ENCODE measurements around the gene TP53AIP1.

TP53AIP1 gene

DNA sequence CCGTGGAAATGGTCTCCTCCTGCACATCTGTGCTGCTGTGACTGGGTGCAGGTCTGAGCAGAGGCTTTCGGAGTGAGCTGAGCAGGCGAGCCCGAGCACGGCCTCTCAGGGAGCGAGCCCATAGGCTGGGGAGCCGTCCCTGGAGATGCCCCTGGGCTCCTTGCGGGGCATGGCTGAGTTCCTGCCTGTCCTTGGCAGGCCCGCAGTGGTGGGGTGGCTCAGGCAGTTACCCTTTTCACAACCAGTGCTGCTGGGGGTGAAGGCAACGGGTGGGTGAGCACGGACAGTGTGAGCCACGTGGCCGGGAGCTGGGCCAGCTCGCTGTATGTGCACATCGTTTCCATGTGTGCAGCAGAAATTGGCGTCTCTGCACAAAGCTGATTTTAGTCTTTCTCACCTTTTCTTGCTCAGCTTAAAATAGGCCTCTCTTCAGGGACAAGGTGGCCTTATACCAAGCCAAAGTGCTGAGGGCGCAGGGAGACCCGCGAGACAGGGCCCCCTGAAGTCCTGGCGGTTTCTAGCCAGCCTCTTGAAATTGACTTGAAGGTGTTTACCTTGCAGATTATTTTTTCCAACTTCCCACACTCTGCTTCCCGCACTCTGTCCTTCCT is at the start of gene TP53AIP1:
Gene TP53AIP1, minus strand, starts transcription at position 55 of the 611 bp plus-strand sequence. CDS start 5,053 bp downstream, outside the sequence.
- Histone ChIP-seq H3K9me3 (ENCODE audit: low read length) (no peaks in the 10 kb centered on the region), H3K4me1 (ENCODE audit: insufficient read depth, low read length) (no peaks in the 10 kb centered on the region), H3K4me3 (ENCODE audit: low read depth in 1 of 2, low read length in 2 of 2) (no peak within 1 kb of the TSS), H3K27me3 (ENCODE audit: control insufficient read depth in 1 of 2, insufficient read depth in 2 of 2, low read length in 2 of 2) (no peaks in the 10 kb centered on the region), H3K27ac (ENCODE audit: low read depth, low read length) (no peak within 1 kb of the TSS), H3K36me3 (ENCODE audit: insufficient read depth, low read length) (no peaks in the 10 kb centered on the region), H3K9ac (ENCODE audit: low read length) (no peak within 1 kb of the TSS)

- no peak overlapping the region for H3K9ac ChIP-seq (ENCODE audit: low read length)
- peaks cover 6% of the 10 kb centered on the region for H3K36me3 ChIP-seq (ENCODE audit: insufficient read depth, low read length)
- H3K9me3 ChIP-seq (ENCODE audit: low read length), result no peaks in the 10 kb centered on the region
- H3K27ac ChIP-seq (ENCODE audit: low read depth, low read length), result no peak overlapping the region
- H3K4me3 ChIP-seq (ENCODE audit: low read depth in 1 of 2, low read length in 2 of 2), result no peak overlapping the region
- H3K27me3 ChIP-seq (ENCODE audit: control insufficient read depth in 1 of 2, insufficient read depth in 2 of 2, low read length in 2 of 2), result no peaks in the 10 kb centered on the region
- no peaks in the 10 kb centered on the region for H3K4me1 ChIP-seq (ENCODE audit: insufficient read depth, low read length)
Observed at GRCh38 chr11:128988242-128988970, 45.7 kb upstream of the TP53AIP1 start.

- no peaks in the 10 kb centered on the region for H3K27me3 ChIP-seq (ENCODE audit: control insufficient read depth in 1 of 2, insufficient read depth in 2 of 2, low read length in 2 of 2)
- no peak overlapping the region for H3K4me3 ChIP-seq (ENCODE audit: low read depth in 1 of 2, low read length in 2 of 2)
- H3K4me1 ChIP-seq (ENCODE audit: insufficient read depth, low read length), result no peaks in the 10 kb centered on the region
- H3K9ac ChIP-seq (ENCODE audit: low read length), result no peak overlapping the region
- H3K9me3 ChIP-seq (ENCODE audit: low read length), result no peaks in the 10 kb centered on the region
- peaks cover 14% of the 10 kb centered on the region for H3K36me3 ChIP-seq (ENCODE audit: insufficient read depth, low read length)
- no peak overlapping the region for H3K27ac ChIP-seq (ENCODE audit: low read depth, low read length)
Observed at GRCh38 chr11:128985880-128986279, 43.2 kb upstream of the TP53AIP1 start.

GRCh38 chr11:128983023-128983422 is 40.4 kb upstream of the TP53AIP1 start:
- Histone ChIP-seq H3K27me3 (ENCODE audit: control insufficient read depth in 1 of 2, insufficient read depth in 2 of 2, low read length in 2 of 2) (no peaks in the 10 kb centered on the region), H3K4me3 (ENCODE audit: low read depth in 1 of 2, low read length in 2 of 2) (no peak overlapping the region), H3K9ac (ENCODE audit: low read length) (no peak overlapping the region), H3K27ac (ENCODE audit: low read depth, low read length) (no peak overlapping the region), H3K36me3 (ENCODE audit: insufficient read depth, low read length) (peaks cover 17% of the 10 kb centered on the region), H3K4me1 (ENCODE audit: insufficient read depth, low read length) (no peaks in the 10 kb centered on the region), H3K9me3 (ENCODE audit: low read length) (no peaks in the 10 kb centered on the region)

DNA sequence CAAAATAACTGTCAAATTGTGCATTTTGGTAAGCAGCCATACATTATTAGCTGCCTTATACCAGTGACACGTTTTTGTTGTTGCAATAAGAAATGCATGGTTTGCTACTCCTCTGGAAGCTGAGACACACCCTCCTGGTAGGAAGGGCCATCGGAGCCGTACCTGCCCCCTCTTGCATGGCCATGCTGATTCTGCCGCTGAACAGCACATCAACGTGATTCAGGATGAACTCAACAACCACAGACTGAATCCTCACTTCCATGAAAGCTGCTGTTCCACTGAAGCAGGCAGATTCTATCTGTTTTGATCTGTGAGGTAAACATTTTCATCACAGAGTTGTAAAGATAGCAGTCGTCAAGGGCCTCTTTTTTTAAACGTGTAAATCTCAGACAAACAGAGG is 38.6 kb upstream of the TP53AIP1 start:
- H3K36me3 ChIP-seq (ENCODE audit: insufficient read depth, low read length), result peaks cover 11% of the 10 kb centered on the region
- no peaks in the 10 kb centered on the region for H3K9me3 ChIP-seq (ENCODE audit: low read length)
- no peak overlapping the region for H3K27ac ChIP-seq (ENCODE audit: low read depth, low read length)
- no peaks in the 10 kb centered on the region for H3K27me3 ChIP-seq (ENCODE audit: control insufficient read depth in 1 of 2, insufficient read depth in 2 of 2, low read length in 2 of 2)
- no peak overlapping the region for H3K9ac ChIP-seq (ENCODE audit: low read length)
- no peaks in the 10 kb centered on the region for H3K4me1 ChIP-seq (ENCODE audit: insufficient read depth, low read length)
- H3K4me3 ChIP-seq (ENCODE audit: low read depth in 1 of 2, low read length in 2 of 2), result no peak overlapping the region

- H3K36me3 ChIP-seq (ENCODE audit: insufficient read depth, low read length), result peaks cover 48% of the 10 kb centered on the region
- H3K27ac ChIP-seq (ENCODE audit: low read depth, low read length), result no peak overlapping the region
- no peaks in the 10 kb centered on the region for H3K4me1 ChIP-seq (ENCODE audit: insufficient read depth, low read length)
- no peak overlapping the region for H3K9ac ChIP-seq (ENCODE audit: low read length)
- H3K27me3 ChIP-seq (ENCODE audit: control insufficient read depth in 1 of 2, insufficient read depth in 2 of 2, low read length in 2 of 2), result no peaks in the 10 kb centered on the region
- no peaks in the 10 kb centered on the region for H3K9me3 ChIP-seq (ENCODE audit: low read length)
- no peak overlapping the region for H3K4me3 ChIP-seq (ENCODE audit: low read depth in 1 of 2, low read length in 2 of 2)
Observed at GRCh38 chr11:128970598-128971190, 28.0 kb upstream of the TP53AIP1 start.

DNA sequence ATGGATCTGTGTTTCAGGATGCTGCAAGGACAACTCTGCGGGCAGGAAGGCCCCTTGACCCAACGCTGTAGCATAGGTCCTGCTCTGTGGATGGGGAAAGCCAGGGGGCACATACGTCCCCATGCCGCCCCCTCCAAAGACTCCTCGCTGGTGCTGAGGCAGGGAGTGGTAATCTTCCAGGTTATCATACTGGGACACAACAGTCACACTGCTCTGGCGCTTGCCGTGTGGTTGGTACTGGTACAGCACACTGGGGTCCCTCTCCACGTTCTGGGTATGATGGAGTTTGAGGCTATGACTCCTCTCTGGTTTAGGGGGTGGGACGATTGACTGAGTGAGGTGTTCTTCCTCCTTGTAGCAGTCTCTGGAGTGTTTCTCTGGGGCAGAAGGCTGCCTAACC is 26.2 kb upstream of the TP53AIP1 start:
- Histone ChIP-seq H3K36me3 (ENCODE audit: insufficient read depth, low read length) (peaks cover 38% of the 10 kb centered on the region), H3K9me3 (ENCODE audit: low read length) (no peaks in the 10 kb centered on the region), H3K4me3 (ENCODE audit: low read depth in 1 of 2, low read length in 2 of 2) (no peak overlapping the region), H3K9ac (ENCODE audit: low read length) (no peak overlapping the region), H3K27me3 (ENCODE audit: control insufficient read depth in 1 of 2, insufficient read depth in 2 of 2, low read length in 2 of 2) (no peaks in the 10 kb centered on the region), H3K27ac (ENCODE audit: low read depth, low read length) (no peak overlapping the region), H3K4me1 (ENCODE audit: insufficient read depth, low read length) (no peaks in the 10 kb centered on the region)

GRCh38 chr11:128967578-128967977 is 24.9 kb upstream of the TP53AIP1 start:
- Histone ChIP-seq H3K36me3 (ENCODE audit: insufficient read depth, low read length) (peaks cover 26% of the 10 kb centered on the region), H3K27me3 (ENCODE audit: control insufficient read depth in 1 of 2, insufficient read depth in 2 of 2, low read length in 2 of 2) (no peaks in the 10 kb centered on the region), H3K9ac (ENCODE audit: low read length) (no peak overlapping the region), H3K4me3 (ENCODE audit: low read depth in 1 of 2, low read length in 2 of 2) (no peak overlapping the region), H3K4me1 (ENCODE audit: insufficient read depth, low read length) (no peaks in the 10 kb centered on the region), H3K27ac (ENCODE audit: low read depth, low read length) (no peak overlapping the region), H3K9me3 (ENCODE audit: low read length) (no peaks in the 10 kb centered on the region)

DNA sequence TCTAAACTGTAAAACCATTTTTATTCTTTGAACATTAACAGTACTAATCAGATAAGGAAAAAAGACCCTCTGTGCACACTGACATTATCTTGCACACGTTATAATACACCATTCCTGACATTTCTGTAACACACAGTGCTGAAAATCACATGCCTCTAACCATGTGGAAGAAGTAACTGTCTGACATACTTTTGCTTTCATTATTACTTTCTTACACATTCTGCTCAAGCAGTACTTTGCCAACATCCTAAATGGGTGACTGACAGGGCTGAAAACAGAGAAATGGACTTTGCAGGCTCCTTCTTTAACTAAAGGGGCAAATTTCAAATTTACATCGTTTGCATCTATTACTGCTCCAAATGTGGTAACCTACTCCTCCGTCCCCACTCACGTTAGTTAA is 22.8 kb upstream of the TP53AIP1 start:
- H3K36me3 ChIP-seq (ENCODE audit: insufficient read depth, low read length), result peaks cover 19% of the 10 kb centered on the region
- no peak overlapping the region for H3K4me3 ChIP-seq (ENCODE audit: low read depth in 1 of 2, low read length in 2 of 2)
- H3K9me3 ChIP-seq (ENCODE audit: low read length), result no peaks in the 10 kb centered on the region
- no peak overlapping the region for H3K9ac ChIP-seq (ENCODE audit: low read length)
- no peak overlapping the region for H3K27ac ChIP-seq (ENCODE audit: low read depth, low read length)
- no peaks in the 10 kb centered on the region for H3K27me3 ChIP-seq (ENCODE audit: control insufficient read depth in 1 of 2, insufficient read depth in 2 of 2, low read length in 2 of 2)
- H3K4me1 ChIP-seq (ENCODE audit: insufficient read depth, low read length), result no peaks in the 10 kb centered on the region

- Histone ChIP-seq H3K36me3 (ENCODE audit: insufficient read depth, low read length) (peaks cover 9% of the 10 kb centered on the region), H3K9ac (ENCODE audit: low read length) (no peak overlapping the region), H3K4me1 (ENCODE audit: insufficient read depth, low read length) (no peaks in the 10 kb centered on the region), H3K4me3 (ENCODE audit: low read depth in 1 of 2, low read length in 2 of 2) (no peak overlapping the region), H3K27ac (ENCODE audit: low read depth, low read length) (no peak overlapping the region), H3K27me3 (ENCODE audit: control insufficient read depth in 1 of 2, insufficient read depth in 2 of 2, low read length in 2 of 2) (no peaks in the 10 kb centered on the region), H3K9me3 (ENCODE audit: low read length) (no peaks in the 10 kb centered on the region)
Observed at GRCh38 chr11:128964463-128964930, 21.8 kb upstream of the TP53AIP1 start.

DNA sequence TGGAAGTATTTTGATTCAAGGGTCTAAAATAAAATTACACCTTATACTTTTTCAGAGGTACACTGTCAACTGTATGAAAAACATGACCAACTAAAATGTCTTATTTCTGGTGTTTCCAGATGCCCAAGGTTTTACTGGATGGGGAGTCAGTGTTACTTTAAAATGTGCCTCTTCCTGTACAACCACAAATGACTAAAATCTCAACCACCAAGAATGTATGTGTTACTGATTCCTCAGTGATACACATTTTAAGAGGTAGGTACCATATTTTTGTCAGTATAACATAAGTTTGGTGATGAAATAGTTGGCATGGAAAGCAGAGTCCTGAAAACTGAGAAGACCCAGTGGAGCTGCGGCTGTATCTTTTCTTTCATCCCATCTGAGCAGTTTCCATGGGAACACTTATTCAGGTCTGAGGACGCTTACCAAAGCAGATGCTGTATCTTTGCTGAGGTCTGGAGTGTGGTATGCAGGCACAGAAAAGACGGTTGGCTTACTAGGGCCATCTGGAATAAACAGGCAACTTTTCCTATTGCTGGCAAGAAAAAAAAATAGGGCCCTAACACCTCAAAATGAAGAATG is 21.2 kb upstream of the TP53AIP1 start:
- no peaks in the 10 kb centered on the region for H3K9me3 ChIP-seq (ENCODE audit: low read length)
- no peak overlapping the region for H3K9ac ChIP-seq (ENCODE audit: low read length)
- no peak overlapping the region for H3K27ac ChIP-seq (ENCODE audit: low read depth, low read length)
- H3K27me3 ChIP-seq (ENCODE audit: control insufficient read depth in 1 of 2, insufficient read depth in 2 of 2, low read length in 2 of 2), result no peaks in the 10 kb centered on the region
- H3K4me3 ChIP-seq (ENCODE audit: low read depth in 1 of 2, low read length in 2 of 2), result no peak overlapping the region
- H3K36me3 ChIP-seq (ENCODE audit: insufficient read depth, low read length), result peaks cover 2% of the 10 kb centered on the region
- H3K4me1 ChIP-seq (ENCODE audit: insufficient read depth, low read length), result no peaks in the 10 kb centered on the region

All from muscle layer of colon (tissue), 2 donors.